ENCODE measurements around the gene MAN1A1. TPM values are rescaled to one million over a fixed set of nuclear protein-coding genes. Genes with fewer than 3 reads are reported as not detected.

Gene MAN1A1
- total RNA-seq, 1 donor, result 79.6 TPM

DNA sequence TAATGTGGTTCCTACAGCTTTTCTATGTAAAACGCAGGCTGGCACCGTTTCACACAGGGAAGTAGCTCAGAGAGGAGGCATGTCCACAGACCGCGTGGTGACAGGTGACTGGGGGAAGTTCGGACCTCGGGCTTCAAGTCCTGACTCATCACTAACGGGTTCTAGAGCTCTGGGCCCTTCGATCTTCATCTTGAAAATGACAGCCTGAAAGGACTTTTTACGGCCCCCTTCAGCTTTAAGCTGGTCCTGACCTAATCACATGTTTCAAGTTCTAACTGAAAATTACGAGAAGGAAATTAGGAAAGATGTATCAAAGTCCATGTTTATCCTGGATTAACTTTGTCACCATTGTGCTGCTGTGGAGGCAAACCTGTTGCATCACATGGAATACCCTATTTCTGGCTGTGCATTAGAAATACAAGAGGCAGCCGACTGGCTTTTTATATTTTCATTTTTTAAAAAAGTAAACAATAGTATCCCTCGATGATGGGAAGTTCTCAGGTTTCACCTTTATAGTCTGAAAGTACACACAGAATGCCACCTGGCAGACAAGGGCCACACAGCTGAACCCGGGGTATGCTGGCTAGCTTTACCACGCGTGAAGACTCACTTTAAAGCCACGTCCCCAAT is 2.0 kb downstream of the MAN1A1 start:
- TF ChIP-seq, protein P1, sequence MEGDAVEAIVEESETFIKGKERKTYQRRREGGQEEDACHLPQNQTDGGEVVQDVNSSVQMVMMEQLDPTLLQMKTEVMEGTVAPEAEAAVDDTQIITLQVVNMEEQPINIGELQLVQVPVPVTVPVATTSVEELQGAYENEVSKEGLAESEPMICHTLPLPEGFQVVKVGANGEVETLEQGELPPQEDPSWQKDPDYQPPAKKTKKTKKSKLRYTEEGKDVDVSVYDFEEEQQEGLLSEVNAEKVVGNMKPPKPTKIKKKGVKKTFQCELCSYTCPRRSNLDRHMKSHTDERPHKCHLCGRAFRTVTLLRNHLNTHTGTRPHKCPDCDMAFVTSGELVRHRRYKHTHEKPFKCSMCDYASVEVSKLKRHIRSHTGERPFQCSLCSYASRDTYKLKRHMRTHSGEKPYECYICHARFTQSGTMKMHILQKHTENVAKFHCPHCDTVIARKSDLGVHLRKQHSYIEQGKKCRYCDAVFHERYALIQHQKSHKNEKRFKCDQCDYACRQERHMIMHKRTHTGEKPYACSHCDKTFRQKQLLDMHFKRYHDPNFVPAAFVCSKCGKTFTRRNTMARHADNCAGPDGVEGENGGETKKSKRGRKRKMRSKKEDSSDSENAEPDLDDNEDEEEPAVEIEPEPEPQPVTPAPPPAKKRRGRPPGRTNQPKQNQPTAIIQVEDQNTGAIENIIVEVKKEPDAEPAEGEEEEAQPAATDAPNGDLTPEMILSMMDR (IDR thresholded peaks at IDR 0.05; ENCODE audit: extremely low read depth, low read depth, low read length), result no peak
- Histone ChIP-seq H2AFZ (ENCODE audit: low read length) (peak overlapping the region; percentile 80), H3K27ac (ENCODE audit: low read depth, low read length) (no peak overlapping the region), H3K36me3 (ENCODE audit: insufficient read depth, low read length) (no peaks in the 10 kb centered on the region), H3K9me3 (ENCODE audit: low read depth, low read length) (no peaks in the 10 kb centered on the region), H3K4me1 (ENCODE audit: insufficient read depth, low read length) (peaks cover 15% of the 10 kb centered on the region), H3K27me3 (ENCODE audit: insufficient read depth, low read length) (no peaks in the 10 kb centered on the region), H4K20me1 (ENCODE audit: insufficient read depth, low read length) (peaks cover 3% of the 10 kb centered on the region), H3K4me3 (ENCODE audit: insufficient read depth, low read length) (peak overlapping the region; percentile 87), H3K79me2 (ENCODE audit: insufficient read depth, low read length) (peaks cover 10% of the 10 kb centered on the region), H3K4me2 (ENCODE audit: insufficient read depth, low read length) (peak overlapping the region; percentile 82)
- no peak for DNase-seq (ENCODE audit: insufficient read length, low spot score, missing footprints)

DNA sequence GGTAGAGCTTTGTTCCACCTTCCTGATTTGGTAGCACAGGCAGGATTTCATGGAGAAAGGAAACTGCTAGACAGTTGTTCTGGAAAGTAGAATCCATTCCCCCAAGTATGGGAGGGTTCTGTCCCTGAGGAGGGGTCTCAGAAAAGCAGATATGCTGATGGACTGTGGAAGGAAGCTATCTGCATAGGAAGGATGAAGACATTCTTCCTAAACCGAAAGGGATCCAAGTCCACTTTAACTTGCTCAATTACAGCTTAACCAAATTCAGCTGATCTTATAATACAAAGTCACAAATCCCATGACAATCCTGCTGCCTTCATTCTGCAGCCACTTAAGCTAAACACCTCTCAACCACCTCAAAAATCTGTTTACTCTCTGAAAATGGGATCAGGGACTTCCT is 2.6 kb downstream of the MAN1A1 start:
- peaks cover 15% of the 10 kb centered on the region for H3K4me1 ChIP-seq (ENCODE audit: insufficient read depth, low read length)
- peaks cover 10% of the 10 kb centered on the region for H3K79me2 ChIP-seq (ENCODE audit: insufficient read depth, low read length)
- H3K4me2 ChIP-seq (ENCODE audit: insufficient read depth, low read length), result peak overlapping the region; percentile 82
- TF ChIP-seq, protein P1 (IDR thresholded peaks at IDR 0.05; ENCODE audit: extremely low read depth, low read depth, low read length), result no peak
- H3K4me3 ChIP-seq (ENCODE audit: insufficient read depth, low read length), result no peak overlapping the region
- H3K27ac ChIP-seq (ENCODE audit: low read depth, low read length), result no peak overlapping the region
- H3K36me3 ChIP-seq (ENCODE audit: insufficient read depth, low read length), result no peaks in the 10 kb centered on the region
- peak overlapping the region; percentile 28 for H2AFZ ChIP-seq (ENCODE audit: low read length)
- no peaks in the 10 kb centered on the region for H3K27me3 ChIP-seq (ENCODE audit: insufficient read depth, low read length)
- H3K9me3 ChIP-seq (ENCODE audit: low read depth, low read length), result no peaks in the 10 kb centered on the region
- DNase-seq (ENCODE audit: insufficient read length, low spot score, missing footprints), result no peak
- H4K20me1 ChIP-seq (ENCODE audit: insufficient read depth, low read length), result peaks cover 3% of the 10 kb centered on the region

- TF ChIP-seq, protein P1 (IDR thresholded peaks at IDR 0.05; ENCODE audit: extremely low read depth, low read depth, low read length), result no peak
- Histone ChIP-seq H3K4me2 (ENCODE audit: insufficient read depth, low read length) (peak overlapping the region; percentile 82), H3K79me2 (ENCODE audit: insufficient read depth, low read length) (peaks cover 10% of the 10 kb centered on the region), H3K4me1 (ENCODE audit: insufficient read depth, low read length) (peaks cover 15% of the 10 kb centered on the region), H4K20me1 (ENCODE audit: insufficient read depth, low read length) (peaks cover 3% of the 10 kb centered on the region), H3K27ac (ENCODE audit: low read depth, low read length) (no peak overlapping the region), H2AFZ (ENCODE audit: low read length) (no peak overlapping the region), H3K27me3 (ENCODE audit: insufficient read depth, low read length) (no peaks in the 10 kb centered on the region), H3K9me3 (ENCODE audit: low read depth, low read length) (no peaks in the 10 kb centered on the region), H3K36me3 (ENCODE audit: insufficient read depth, low read length) (no peaks in the 10 kb centered on the region), H3K4me3 (ENCODE audit: insufficient read depth, low read length) (no peak overlapping the region)
- no peak for DNase-seq (ENCODE audit: insufficient read length, low spot score, missing footprints)
Measured at GRCh38 chr6:119346450-119346849, 3.1 kb downstream of the MAN1A1 start.

DNA sequence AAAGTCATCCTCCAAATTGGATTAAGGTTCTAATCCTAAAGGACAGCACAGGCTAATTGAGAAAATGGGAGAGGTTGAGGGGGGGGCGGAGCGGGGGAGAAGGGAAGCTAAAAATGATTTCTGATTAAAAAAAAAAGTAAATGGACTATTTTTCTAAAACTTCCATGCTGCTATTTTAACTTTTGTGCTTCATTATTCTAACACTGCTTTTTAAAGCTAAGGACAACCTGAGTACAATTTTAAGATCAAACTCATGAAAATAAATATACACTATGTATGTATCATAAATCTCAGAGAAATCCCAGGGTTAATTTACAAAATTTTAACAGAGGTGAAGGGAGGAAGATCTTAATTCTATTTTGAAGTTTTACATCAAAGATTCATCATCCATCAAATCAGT is 4.4 kb downstream of the MAN1A1 start:
- H2AFZ ChIP-seq (ENCODE audit: low read length), result no peak overlapping the region
- peaks cover 15% of the 10 kb centered on the region for H3K4me1 ChIP-seq (ENCODE audit: insufficient read depth, low read length)
- H3K79me2 ChIP-seq (ENCODE audit: insufficient read depth, low read length), result peaks cover 17% of the 10 kb centered on the region
- peaks cover 3% of the 10 kb centered on the region for H4K20me1 ChIP-seq (ENCODE audit: insufficient read depth, low read length)
- H3K4me3 ChIP-seq (ENCODE audit: insufficient read depth, low read length), result no peak overlapping the region
- no peak for DNase-seq (ENCODE audit: insufficient read length, low spot score, missing footprints)
- no peaks in the 10 kb centered on the region for H3K9me3 ChIP-seq (ENCODE audit: low read depth, low read length)
- H3K27ac ChIP-seq (ENCODE audit: low read depth, low read length), result no peak overlapping the region
- no peaks in the 10 kb centered on the region for H3K36me3 ChIP-seq (ENCODE audit: insufficient read depth, low read length)
- TF ChIP-seq, protein P1 (IDR thresholded peaks at IDR 0.05; ENCODE audit: extremely low read depth, low read depth, low read length), result no peak
- no peak overlapping the region for H3K4me2 ChIP-seq (ENCODE audit: insufficient read depth, low read length)
- no peaks in the 10 kb centered on the region for H3K27me3 ChIP-seq (ENCODE audit: insufficient read depth, low read length)
